ENCODE results near the gene TRAPPC1. TPM values are rescaled to one million over a fixed set of nuclear protein-coding genes. Genes with fewer than 3 reads are reported as not detected.

The TRAPPC1 gene
- polyA plus RNA-seq, 1 of the 3 experiments (the other 2 are of a cell fraction): 555 TPM

- Histone ChIP-seq H3K27me3 (ENCODE audit: insufficient read depth) (no peaks in the 10 kb centered on the region), H3K4me2 (no peak overlapping the region), H3K4me3 (ENCODE audit: low read depth in 2 of 2, low read length in 1 of 2) (no peak overlapping the region), H3K9me3 (no peaks in the 10 kb centered on the region), H3K9me2 (no peaks in the 10 kb centered on the region), H3K9ac (no peak overlapping the region), H3K27ac (ENCODE audit: low read depth in 2 of 2, low read length in 1 of 2) (no peak overlapping the region), H3K4me1 (ENCODE audit: control insufficient read depth in 1 of 2, insufficient read depth in 2 of 2, low read depth in 1 of 2, low read length in 1 of 2) (no peaks in the 10 kb centered on the region), H3K36me3 (replicated peaks in 1 of 2; ENCODE audit: control insufficient read depth in 1 of 2, insufficient read depth in 2 of 2, low read length in 1 of 2) (peaks cover 3 to 4% of the 10 kb centered on the region in 2 experiments), H3K79me2 (ENCODE audit: insufficient read depth) (no peaks in the 10 kb centered on the region), H3F3A (replicated peaks; ENCODE audit: insufficient read depth) (peaks cover 7% of the 10 kb centered on the region), H4K20me1 (ENCODE audit: insufficient read depth) (no peaks in the 10 kb centered on the region), H2AFZ (ENCODE audit: low read depth) (no peak overlapping the region)
- TF ChIP-seq SIN3A (IDR thresholded peaks at IDR 0.05; ENCODE audit: borderline replicate concordance, low read depth, low read length): no peak
- TF ChIP-seq, protein P1, sequence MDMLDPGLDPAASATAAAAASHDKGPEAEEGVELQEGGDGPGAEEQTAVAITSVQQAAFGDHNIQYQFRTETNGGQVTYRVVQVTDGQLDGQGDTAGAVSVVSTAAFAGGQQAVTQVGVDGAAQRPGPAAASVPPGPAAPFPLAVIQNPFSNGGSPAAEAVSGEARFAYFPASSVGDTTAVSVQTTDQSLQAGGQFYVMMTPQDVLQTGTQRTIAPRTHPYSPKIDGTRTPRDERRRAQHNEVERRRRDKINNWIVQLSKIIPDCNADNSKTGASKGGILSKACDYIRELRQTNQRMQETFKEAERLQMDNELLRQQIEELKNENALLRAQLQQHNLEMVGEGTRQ (IDR thresholded peaks at IDR 0.05; ENCODE audit: borderline replicate concordance, low read depth, low read length): no peak
- TF ChIP-seq GATA2 (CRISPR knock-in tag; IDR thresholded peaks at IDR 0.05): no peak
- TF ChIP-seq CHD2 (IDR thresholded peaks at IDR 0.05; ENCODE audit: low read length, partially characterized antibody): no peak
- no peak for TF ChIP-seq GABPA (IDR thresholded peaks at IDR 0.05; ENCODE audit: low read depth)
- TF ChIP-seq EZH2phosphoT487 (IDR thresholded peaks at IDR 0.05; ENCODE audit: borderline replicate concordance, low read depth): no peak
- no peak for TF ChIP-seq NRF1 (IDR thresholded peaks at IDR 0.05; ENCODE audit: low read depth, low read length)
- TF ChIP-seq EP300 (IDR thresholded peaks at IDR 0.05; ENCODE audit: borderline replicate concordance in 1 of 2, low read depth in 1 of 2, low read length in 1 of 2): no peak
- TF ChIP-seq, protein P2, sequence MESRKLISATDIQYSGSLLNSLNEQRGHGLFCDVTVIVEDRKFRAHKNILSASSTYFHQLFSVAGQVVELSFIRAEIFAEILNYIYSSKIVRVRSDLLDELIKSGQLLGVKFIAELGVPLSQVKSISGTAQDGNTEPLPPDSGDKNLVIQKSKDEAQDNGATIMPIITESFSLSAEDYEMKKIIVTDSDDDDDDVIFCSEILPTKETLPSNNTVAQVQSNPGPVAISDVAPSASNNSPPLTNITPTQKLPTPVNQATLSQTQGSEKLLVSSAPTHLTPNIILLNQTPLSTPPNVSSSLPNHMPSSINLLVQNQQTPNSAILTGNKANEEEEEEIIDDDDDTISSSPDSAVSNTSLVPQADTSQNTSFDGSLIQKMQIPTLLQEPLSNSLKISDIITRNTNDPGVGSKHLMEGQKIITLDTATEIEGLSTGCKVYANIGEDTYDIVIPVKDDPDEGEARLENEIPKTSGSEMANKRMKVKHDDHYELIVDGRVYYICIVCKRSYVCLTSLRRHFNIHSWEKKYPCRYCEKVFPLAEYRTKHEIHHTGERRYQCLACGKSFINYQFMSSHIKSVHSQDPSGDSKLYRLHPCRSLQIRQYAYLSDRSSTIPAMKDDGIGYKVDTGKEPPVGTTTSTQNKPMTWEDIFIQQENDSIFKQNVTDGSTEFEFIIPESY (IDR thresholded peaks at IDR 0.05; ENCODE audit: borderline replicate concordance, low read depth): no peak
- no peak for TF ChIP-seq NFIC (IDR thresholded peaks at IDR 0.05; ENCODE audit: borderline replicate concordance)
- TF ChIP-seq TAF1 (IDR thresholded peaks at IDR 0.05; ENCODE audit: borderline replicate concordance, low read depth, low read length): no peak
- no peak for TF ChIP-seq ELF1 (IDR thresholded peaks at IDR 0.05)
- CTCF ChIA-PET: interaction anchor here (1.1 kb wide), 1 partner anchor 60 kb away, joined by 3 read pairs; no protein-coding TSS in a partner anchor
- POLR2A ChIA-PET: no interaction called here
- WGBS (ENCODE audit: low lambda C conversion rate): 92% methylated on average over 40 of the region's 45 CpGs
- DNase-seq: no peak
These were observed 8.7 kb downstream of the TRAPPC1 start for GRCh38 chr17:7922845-7923628.

DNA sequence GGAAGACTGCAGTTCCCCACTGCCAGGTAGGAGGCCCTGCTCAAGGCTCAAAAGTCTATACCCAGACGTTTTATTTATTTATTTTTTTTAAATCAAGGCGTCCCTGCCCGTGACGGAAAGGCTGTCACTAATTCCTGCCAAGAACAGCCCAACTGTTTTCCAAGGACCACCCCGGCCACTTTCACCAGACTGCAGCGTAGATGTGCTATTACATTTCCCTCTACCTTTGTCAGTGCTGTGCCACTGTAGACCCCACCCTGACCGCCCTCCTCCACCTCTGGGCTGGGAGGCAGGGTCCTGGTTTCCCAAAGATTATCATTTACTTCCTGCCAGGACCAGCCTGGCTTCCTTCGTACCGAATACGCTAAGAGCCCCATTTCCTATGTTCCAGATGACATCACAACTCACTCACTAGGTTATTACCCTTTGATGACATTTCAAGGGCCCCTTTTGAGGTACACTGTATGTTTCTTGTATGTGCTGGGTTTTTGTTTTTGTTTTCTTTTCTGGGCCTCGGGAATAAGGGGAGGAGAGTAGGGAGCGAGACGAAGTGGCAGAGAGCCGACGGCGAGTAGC is 9.4 kb downstream of the TRAPPC1 start:
- Histone ChIP-seq H3K9me2 (no peaks in the 10 kb centered on the region), H3K27me3 (ENCODE audit: insufficient read depth) (no peaks in the 10 kb centered on the region), H3F3A (replicated peaks; ENCODE audit: insufficient read depth) (peaks cover 7% of the 10 kb centered on the region), H3K4me1 (ENCODE audit: control insufficient read depth in 1 of 2, insufficient read depth in 2 of 2, low read depth in 1 of 2, low read length in 1 of 2) (no peaks in the 10 kb centered on the region), H3K4me3 (ENCODE audit: low read depth in 2 of 2, low read length in 1 of 2) (no peak overlapping the region), H3K27ac (ENCODE audit: low read depth in 2 of 2, low read length in 1 of 2) (no peak overlapping the region), H3K9me3 (no peaks in the 10 kb centered on the region), H2AFZ (ENCODE audit: low read depth) (no peak overlapping the region), H3K4me2 (no peak overlapping the region), H4K20me1 (ENCODE audit: insufficient read depth) (no peaks in the 10 kb centered on the region), H3K9ac (no peak overlapping the region), H3K36me3 (replicated peaks in 1 of 2; ENCODE audit: control insufficient read depth in 1 of 2, insufficient read depth in 2 of 2, low read length in 1 of 2) (peaks cover 0 to 2% of the 10 kb centered on the region in 2 experiments), H3K79me2 (ENCODE audit: insufficient read depth) (no peaks in the 10 kb centered on the region)
- ChIA-PET POLR2A (no interaction called here), CTCF (interaction anchor here (0.9 to 1.8 kb wide), 3 partner anchors 66 to 119 kb away, joined by 3 to 8 read pairs (median 4); no protein-coding TSS in a partner anchor)
- TF ChIP-seq ELF1 (IDR thresholded peaks at IDR 0.05) (no peak), PBX3 (IDR thresholded peaks at IDR 0.05) (no peak), NRF1 (IDR thresholded peaks at IDR 0.05; ENCODE audit: low read depth, low read length) (no peak), NFIC (IDR thresholded peaks at IDR 0.05; ENCODE audit: borderline replicate concordance) (no peak), GABPA (IDR thresholded peaks at IDR 0.05; ENCODE audit: low read depth) (no peak), USF1 (IDR thresholded peaks at IDR 0.05; ENCODE audit: borderline replicate concordance, low read depth) (no peak), RAD21 (IDR thresholded peaks at IDR 0.05; ENCODE audit: low read length) (no peak), FOXM1 (IDR thresholded peaks at IDR 0.05; ENCODE audit: low read depth) (no peak), EP300 (IDR thresholded peaks at IDR 0.05; ENCODE audit: borderline replicate concordance in 1 of 2, low read depth in 1 of 2, low read length in 1 of 2) (no peak), RFX5 (IDR thresholded peaks at IDR 0.05; ENCODE audit: low read length) (no peak), CHD2 (IDR thresholded peaks at IDR 0.05; ENCODE audit: low read length, partially characterized antibody) (no peak), YY1 (IDR thresholded peaks at IDR 0.05; ENCODE audit: low read depth) (no peak), JUND (IDR thresholded peaks at IDR 0.05) (no peak), MXI1 (IDR thresholded peaks at IDR 0.05; ENCODE audit: low read depth, low read length) (no peak), SMC3 (IDR thresholded peaks at IDR 0.05; ENCODE audit: low read depth, low read length) (no peak), MEF2A (IDR thresholded peaks at IDR 0.05; ENCODE audit: borderline replicate concordance, low read depth) (no peak)
- 87% methylated on average over 16 of the region's 16 CpGs for WGBS (ENCODE audit: low lambda C conversion rate)
- no peak for DNase-seq
